GOT3 (cell line): Measurements from ENCODE around the gene DCAF11.

Experiments used
- DNase-seq: peaks from one replicate; lab custom pipeline; 2025; ENCODE audit warnings: mixed read lengths; lab: John Stamatoyannopoulos, UW

Gene DCAF11

DNA sequence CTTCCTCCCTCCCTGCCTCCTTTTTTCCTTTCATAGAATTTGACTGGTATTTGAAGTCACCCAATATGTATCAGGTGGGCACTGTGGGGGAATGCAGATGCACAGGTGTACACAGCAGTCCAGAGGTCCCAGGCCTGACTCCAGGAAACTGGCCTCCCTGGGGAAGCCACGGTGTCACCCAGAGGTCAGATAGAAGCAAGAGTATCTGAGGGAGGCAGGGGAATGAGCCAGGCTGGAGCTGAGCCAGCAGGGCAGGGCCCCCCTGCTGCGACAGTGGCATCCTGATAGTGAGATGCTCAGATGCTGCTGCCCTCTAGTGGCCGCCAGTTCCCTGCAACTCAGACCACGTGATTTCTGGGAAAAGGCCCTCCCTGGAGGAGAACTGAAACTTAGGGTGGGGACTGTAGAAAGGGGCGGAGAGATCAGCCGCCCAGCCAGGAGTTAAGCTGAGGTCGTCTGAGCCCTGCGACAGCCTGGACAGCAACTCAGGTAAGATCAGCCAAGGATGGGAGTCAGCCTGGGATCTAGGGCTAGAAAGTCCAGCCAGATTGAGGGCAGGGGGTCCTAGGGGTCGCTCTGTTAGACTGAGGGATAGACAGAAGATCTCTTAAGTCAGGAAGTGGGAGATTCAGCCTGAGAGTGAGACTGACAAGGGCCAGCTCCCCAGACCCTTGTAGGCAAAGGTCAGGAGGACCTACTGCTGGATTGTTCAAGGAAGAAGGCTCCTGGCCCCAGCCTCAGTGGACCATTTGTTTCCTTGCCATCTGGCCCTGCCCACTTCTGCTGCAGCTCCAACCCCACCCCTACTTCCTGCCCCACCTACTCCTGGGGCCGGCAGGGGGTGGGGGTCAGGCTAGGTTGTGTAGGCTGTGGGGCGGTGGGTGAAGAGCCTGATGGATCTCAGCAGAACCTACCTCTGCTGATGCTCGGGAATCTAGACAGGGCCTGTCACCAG is 46.5 kb downstream of the DCAF11 start, which contains the start of gene IRF9:
Gene IRF9 (plus strand): TSS at position 416 of the 955 bp plus-strand sequence. CDS start 880 bp downstream, outside the sequence.
- DNase-seq = peak; percentile 80

DNA sequence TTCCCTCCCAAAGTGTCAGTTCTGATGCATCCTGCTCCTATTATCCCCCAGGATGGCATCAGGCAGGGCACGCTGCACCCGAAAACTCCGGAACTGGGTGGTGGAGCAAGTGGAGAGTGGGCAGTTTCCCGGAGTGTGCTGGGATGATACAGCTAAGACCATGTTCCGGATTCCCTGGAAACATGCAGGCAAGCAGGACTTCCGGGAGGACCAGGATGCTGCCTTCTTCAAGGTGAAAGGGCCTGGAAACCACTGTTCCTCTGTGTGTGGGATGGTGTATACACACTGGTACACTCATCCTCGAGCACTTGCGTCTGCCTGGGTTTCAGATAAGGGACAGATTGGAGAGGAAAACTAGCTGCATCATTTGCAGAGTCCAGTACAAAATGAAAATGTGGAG is 47.5 kb downstream of the DCAF11 start:
- no peak for DNase-seq

DNA sequence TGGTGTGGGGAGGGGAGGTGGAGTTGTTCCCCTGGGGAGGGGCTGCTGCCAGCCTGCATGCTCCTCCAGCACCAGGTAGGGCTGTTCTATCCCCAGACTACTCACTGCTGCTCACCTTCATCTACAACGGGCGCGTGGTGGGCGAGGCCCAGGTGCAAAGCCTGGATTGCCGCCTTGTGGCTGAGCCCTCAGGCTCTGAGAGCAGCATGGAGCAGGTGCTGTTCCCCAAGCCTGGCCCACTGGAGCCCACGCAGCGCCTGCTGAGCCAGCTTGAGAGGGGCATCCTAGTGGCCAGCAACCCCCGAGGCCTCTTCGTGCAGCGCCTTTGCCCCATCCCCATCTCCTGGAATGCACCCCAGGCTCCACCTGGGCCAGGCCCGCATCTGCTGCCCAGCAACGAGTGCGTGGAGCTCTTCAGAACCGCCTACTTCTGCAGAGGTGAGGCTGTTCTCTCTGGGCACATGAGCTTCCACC is 50.0 kb downstream of the DCAF11 start:
- DNase-seq = no peak

DNA sequence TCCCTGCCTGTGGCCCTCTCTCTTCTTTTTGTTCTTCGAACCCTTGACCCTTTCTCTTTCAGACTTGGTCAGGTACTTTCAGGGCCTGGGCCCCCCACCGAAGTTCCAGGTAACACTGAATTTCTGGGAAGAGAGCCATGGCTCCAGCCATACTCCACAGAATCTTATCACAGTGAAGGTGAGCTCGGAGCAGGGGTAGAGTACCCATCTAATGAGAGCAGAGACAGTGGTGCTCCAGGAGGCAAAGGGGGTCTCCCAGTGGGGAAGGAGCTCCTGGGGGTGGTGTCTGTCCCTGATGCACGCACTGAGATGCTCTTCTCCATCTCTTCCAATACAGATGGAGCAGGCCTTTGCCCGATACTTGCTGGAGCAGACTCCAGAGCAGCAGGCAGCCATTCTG is 51.2 kb downstream of the DCAF11 start:
- DNase-seq = no peak

DNA sequence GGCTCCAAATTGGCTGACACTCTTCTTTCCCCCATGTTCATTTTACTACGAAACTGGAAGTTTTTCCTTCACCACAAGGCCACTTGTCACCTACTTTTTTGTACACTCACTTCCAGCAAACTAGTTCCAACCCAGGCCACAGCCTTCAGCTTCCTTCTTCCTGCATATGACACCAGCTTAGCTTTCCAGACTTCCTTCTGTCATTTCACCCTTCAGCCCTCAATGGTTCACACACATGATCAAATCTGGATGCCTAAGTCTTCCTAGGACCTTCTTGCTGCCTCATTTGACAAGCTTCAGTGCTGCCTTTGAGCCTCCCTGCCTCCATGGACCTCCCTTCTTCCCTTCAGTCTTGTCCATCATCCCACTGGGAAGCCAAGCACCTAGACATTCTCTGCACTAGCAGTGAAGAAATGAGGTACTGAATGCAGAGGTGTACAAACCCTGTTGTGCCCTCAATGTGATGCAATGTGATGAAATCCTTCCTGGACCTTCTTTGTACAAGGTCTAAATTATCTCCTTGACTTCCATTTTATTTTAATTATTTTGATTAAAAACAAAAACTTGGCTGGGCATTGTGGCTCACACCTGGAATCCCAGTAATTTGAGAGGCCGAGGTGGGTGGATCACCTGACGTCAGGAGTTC is 53.0 kb downstream of the DCAF11 start:
- no peak for DNase-seq

DNA sequence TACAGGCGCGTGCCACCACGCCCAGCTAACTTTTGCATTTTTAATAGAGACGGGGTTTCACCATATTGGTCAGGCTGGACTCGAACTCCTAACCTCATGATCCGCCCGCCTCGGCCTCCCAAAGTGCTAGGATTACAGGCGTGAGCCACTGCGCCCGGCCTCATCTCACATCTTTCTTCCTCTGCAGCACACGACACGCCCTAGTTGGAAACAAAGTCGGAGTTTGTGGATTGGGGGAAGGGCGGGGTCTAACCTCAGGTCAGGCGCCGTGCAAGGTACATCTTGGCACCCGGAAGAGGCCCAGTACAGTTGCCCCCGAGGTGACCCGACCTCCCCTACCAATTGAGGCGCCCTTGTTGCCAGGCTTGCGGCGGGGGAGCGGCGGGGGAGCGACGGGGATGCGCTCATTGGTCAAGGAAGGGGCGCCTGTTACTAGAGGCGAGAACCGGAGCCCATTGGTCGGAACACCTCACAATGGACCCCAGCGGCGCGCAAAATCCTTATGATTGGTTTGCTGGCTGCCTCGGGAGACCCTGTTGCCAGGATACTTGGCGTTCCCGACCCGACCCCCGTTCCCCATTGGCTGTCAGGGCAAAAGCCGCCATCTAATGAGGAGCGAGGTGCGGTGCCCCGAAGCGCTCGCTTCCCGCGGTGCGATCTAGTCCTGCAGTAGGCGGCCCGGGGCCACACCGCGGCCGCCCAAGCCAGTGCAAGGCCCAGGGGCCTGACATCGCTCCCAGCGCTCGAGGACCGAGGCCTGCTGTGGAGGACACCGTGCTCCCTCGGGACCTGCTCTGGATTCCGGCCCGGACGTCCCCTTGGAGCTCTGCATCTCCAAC is 57.1 kb downstream of the DCAF11 start, which contains the start of gene REC8:
Gene REC8 (plus strand): TSS at position 659 of the 839 bp plus-strand sequence. CDS start 473 bp downstream, outside the sequence.
- DNase-seq = no peak

DNA sequence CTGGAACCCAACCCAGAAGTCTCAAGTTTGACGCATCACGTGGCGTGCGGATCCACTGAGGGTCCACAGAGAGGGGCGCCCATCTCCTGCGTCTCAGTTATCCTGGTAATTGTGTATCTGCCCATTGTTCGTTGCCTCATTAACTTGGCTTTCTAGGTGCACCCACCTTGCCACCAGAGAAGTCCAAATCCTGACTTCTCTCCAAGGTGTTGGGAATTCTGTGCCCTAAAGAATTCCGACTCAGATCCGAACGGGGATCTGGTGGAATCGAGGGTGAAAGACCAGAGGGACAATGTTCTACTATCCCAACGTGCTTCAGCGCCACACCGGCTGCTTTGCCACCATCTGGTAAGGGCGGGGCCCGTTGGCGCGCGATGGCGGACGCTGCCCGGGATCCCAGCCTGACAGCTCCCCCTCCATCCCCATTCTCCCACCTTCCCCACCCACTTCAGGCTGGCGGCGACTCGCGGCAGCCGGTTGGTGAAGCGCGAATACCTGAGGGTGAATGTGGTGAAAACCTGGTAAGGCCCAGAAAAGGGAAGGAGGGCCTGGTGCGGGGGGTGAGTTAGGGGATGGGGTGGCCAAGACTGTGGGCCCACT is 57.8 kb downstream of the DCAF11 start:
- no peak for DNase-seq

DNA sequence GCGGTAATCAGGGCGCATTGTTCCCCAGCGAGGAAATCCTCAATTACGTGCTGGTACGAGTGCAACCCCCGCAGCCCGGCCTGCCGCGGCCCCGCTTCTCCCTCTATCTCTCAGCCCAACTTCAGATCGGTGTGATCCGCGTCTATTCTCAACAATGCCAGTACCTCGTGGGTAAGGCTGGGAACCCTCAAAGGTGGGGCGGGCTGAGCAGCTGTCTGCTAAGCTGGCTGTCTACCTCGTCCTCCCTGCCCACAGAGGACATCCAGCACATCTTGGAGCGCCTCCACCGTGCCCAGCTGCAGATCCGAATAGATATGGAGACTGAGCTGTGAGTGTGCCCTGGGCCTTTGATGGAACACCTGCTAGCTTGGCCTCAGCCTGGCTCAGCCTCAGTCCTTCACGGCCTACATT is 58.3 kb downstream of the DCAF11 start:
- DNase-seq = no peak
